GM10266 (cell line): ENCODE results near the gene INIP.

Source experiments
- DNase-seq: peaks from one replicate; pipeline ENCODE4 v3.0.0; 2012; ENCODE audit errors: extremely low spot score
- CTCF ChIP-seq: IDR thresholded peaks from 2 replicates; pipeline ENCODE4 v1.5.1; 2012; ENCODE audit warnings: mild to moderate bottlenecking, low read depth; ENCODE audit not compliant: control insufficient read depth, insufficient read depth; ENCODE audit errors: missing control alignments

INIP gene

GRCh38 chr9:112720113-112720780, 2.3 kb upstream of the INIP start:
- TF ChIP-seq CTCF = no peak
- DNase-seq = no peak

GRCh38 chr9:112719696-112720095, 1.8 kb upstream of the INIP start:
- no peak for DNase-seq
- no peak for TF ChIP-seq CTCF

- no peak for TF ChIP-seq CTCF
- DNase-seq = peak; percentile 32
Observed at GRCh38 chr9:112719241-112719691, 1.3 kb upstream of the INIP start.

- no peak for DNase-seq
Observed at GRCh38 chr9:112712678-112713077, 5.2 kb downstream of the INIP start.

GRCh38 chr9:112711050-112711689, 6.7 kb downstream of the INIP start:
- peak; percentile 37 for TF ChIP-seq CTCF
- no peak for DNase-seq

More at GRCh38 chr9:112712678-112713077, 5.2 kb downstream of the INIP start:
- TF ChIP-seq CTCF = no peak

GRCh38 chr9:112705768-112706427, 12.0 kb downstream of the INIP start:
- no peak for DNase-seq

More at GRCh38 chr9:112705768-112706427, 12.0 kb downstream of the INIP start:
- TF ChIP-seq CTCF = no peak
